NCI-H774 (cell line): Measurements from ENCODE around the gene C15orf39.
A peak's percentile ranks its signal among the peaks of the same experiment; 100 is the strongest.

ENCODE experiments used
- DNase-seq: peaks from one replicate; lab custom pipeline; 2025; lab: John Stamatoyannopoulos, UW

C15orf39 gene

DNA sequence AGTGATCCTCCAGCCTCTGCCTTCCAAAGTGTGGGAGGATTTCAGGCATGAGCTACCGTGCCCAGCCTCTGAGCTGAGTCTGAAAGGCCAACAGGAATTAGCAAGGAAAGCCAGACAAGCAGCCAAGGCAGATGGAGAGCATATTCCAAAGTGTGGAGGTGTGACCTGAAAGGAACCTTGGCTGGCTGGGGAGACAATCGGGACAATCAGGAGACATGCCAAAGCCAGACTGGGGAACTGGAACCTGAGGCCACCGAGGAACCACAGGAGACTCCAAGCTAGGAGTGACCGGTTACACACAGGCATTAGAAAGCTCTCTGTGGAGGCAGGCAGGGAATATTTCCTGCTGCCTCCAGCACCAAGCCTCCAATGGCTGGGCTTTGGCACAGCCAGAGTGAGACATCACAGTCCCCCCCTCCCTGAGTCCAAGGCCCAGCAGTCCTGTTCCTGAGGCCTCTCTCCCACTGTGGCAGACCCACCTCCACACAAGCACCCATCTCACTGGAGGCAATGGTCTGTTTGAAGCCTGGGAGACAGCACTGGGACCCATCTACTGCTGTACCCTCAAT, 4.5 kb upstream of the C15orf39 start:
- no peak for DNase-seq

DNA sequence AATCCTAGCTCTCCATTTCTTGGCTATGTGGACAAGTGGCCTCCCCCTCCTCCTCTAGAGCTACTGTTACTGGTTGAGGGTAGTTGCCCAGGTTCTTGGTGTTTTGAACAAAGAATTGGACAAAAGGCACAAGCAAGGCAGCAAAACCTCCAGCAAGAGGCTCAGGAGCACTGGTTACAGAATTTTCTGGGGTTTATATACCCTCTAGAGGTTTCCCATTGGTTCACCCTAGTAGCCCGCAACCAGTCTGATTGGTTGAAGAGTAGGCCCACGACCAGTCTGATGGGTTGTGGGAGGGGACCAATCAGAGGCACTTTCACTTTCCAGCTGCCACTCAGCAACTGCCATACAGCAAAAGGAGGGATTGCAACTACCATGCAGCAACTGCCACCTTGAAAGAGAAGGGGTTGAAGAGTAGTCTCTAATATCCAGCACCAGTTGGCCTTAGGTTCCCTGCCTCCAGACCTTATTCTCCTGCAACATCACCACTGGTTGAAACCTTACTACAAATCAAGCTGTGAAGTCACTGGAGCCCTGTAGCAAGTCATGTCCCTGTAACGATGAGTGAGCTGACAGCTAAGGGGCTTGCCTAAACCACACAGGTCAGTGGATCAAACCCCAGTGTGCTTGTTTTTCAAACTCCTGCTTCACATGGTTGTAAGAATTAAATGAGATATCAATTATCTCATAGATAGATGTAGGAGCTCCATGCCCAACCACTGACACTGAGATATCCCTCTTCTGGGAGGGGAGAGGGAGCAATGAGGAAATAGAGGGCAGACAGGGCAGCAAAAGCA, 2.9 kb upstream of the C15orf39 start:
- DNase-seq = peak; percentile 44

GRCh38 chr15:75199357-75199940, 2.2 kb upstream of the C15orf39 start:
- DNase-seq = no peak

DNA sequence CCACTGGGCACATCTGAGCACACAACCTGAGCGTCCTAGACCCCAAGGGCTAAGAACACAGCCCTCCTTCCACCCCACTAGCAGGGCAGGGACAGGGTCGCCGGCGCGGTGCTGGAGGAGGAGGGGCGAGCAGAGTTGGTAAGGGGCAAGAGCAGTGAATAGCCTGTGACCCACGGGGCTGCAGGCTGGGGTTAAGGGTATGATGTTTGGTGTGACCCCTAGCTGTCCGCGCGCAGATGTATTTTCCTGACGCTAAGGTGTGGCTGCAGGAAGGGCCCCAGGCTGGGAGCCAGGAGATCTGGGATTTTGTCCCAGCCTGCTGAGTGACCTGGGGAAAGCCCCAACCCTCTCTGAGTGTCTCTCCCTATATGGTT, 1.3 kb upstream of the C15orf39 start:
- DNase-seq = no peak

DNA sequence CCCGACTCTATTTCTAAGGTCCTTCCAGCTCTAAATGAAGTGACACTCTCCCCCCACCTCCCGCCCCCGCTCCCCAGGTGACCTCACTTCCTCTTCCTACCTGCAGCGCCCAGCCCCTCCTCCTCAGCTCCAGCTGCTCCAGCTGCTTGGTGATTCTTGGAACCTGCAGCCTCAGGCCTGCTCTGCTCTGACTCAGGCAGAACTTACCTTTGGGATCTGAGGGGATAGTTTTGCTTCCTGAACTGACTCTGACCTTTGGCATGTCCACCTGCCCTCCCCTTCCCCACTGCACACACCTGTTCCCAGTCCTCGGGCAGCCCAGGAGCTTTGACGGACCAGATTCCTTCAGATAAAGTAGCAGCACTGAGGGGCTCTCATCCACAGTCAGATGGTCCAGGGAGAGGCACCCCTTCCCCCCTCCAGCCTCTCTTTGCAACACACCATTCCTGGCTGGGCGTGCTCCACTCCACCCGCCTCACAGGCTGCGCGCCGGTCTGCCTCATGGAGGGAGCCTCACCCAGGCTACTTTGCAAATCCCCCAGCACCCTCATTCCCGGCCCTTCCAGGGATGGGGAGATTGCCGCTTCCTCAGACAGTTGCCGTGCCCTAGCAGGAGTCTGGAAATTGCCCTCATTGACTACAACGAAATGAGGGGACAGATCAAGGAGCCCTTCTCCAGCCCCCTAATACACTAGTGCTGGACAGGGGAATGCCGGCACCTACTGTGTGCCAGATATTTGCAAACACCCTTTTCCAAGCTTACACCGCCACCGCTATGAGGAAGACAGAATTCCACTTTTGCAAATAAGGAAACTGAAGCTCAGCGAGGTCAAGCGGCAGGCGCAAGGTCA, 692 bp upstream of the C15orf39 start:
- peak; percentile 82 for DNase-seq

GRCh38 chr15:75202251-75203016, 752 bp downstream of the C15orf39 start:
- peak; percentile 43 for DNase-seq

- no peak for DNase-seq
These were observed 1.6 kb downstream of the C15orf39 start for GRCh38 chr15:75203017-75203907.

DNA sequence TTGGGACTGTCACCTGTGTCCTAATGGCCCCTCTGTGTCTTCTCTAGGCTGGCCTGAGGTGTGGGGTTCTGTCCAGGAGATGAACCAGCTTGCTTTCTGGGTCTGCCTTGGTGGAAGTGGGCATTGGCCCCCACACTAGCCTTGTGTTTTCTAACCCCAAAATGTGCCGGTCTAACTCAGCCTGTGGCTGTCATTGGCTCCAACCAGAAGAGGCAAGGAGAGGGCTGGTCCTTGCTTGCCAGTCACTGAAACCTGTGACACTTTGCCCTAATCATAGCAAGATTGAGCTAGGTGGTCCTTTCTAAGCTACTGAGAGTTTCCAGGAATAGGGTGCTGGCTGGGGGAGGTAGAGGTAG, 2.2 kb downstream of the C15orf39 start:
- DNase-seq = no peak

DNA sequence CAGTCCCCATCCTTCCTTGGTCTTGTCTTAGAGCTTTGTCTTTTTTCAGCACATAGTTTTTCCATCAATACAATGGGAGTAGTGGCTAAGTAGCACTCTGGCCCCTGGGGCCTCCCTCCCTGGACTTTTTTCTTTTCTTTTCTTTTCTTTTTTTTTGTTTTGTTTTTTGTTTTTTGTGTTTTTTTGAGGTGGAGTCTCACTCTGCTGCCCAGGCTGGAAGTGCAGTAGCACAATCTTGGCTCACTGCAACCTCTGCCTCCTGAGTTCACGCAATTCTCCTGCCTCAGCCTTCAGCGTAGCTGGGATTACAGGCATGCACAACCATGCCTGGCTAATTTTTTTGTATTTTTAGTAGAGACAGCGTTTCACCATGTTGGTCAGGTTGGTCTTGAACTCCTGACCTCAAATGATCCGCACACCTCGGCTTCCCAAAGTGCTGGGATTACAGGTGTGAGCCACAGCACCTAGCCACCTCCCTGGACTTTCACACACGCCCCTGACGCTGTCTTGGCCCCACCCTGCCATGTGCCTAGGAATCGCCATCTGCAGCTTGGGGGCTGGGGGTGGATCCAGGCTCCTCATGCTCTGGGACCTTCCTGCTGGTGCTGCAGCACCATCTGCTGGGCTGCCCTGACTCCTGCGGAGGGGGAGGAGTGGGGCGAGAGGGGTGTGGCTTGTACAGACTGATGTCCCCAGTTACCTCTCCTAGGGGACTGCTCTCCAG, 2.8 kb downstream of the C15orf39 start:
- peak; percentile 81 for DNase-seq

- no peak for DNase-seq
These were observed 3.3 kb downstream of the C15orf39 start for GRCh38 chr15:75205064-75205395.

GRCh38 chr15:75206006-75206405, 4.3 kb downstream of the C15orf39 start:
- no peak for DNase-seq

DNA sequence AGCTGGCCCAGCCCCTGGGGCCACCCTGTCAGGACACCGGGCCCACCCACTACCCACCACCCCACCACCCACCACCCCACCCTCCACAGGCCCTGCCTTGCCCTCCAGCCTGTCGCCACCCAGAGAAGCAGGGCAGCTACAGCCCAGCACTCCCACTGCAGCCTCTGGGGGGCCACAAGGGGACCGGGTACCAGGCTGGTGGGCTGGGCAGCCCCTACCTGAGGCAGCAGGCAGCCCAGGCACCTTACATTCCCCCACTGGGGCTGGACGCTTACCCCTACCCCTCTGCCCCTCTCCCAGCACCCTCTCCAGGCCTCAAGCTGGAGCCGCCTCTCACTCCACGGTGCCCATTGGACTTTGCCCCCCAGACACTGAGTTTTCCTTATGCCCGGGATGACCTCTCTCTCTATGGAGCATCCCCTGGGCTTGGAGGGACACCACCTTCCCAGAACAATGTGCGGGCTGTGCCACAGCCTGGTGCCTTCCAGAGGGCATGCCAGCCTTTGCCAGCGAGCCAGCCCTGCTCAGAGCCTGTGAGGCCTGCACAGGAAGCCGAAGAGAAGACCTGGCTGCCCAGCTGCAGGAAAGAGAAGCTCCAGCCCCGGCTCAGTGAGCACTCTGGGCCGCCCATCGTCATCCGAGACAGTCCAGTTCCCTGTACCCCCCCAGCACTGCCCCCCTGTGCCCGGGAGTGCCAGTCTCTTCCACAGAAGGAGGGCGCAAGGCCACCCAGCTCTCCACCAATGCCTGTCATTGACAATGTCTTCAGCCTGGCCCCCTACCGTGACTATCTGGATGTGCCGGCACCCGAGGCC, 5.3 kb downstream of the C15orf39 start:
- DNase-seq = no peak

- DNase-seq = no peak
These were observed 6.2 kb downstream of the C15orf39 start for GRCh38 chr15:75207618-75208500.

- no peak for DNase-seq
These were observed 7.0 kb downstream of the C15orf39 start for GRCh38 chr15:75208501-75209288.

DNA sequence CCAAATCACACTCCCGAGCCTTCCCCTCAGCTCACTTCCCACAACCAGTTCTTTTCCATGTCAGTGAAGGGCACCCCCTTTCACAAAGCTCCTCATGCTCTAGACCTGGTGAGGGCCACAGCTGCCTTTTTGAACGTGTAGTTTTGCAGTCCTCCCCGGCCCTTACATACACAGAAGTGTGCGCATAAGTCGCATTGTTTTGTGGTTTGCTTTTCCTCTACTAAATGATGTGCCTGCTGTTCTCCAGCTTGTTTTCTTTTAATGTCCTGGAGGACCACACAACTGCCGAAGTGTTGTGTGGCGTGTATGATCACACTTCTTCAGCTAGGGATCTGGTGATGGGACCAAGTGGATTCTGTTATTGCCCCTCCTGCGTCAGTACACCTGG, 7.6 kb downstream of the C15orf39 start:
- DNase-seq = no peak

- no peak for DNase-seq
These were observed 9.1 kb downstream of the C15orf39 start for GRCh38 chr15:75210811-75211230.

- no peak for DNase-seq
These were observed 9.9 kb downstream of the C15orf39 start for GRCh38 chr15:75211436-75212199.
